CD4-positive, alpha-beta T cell treated with Interleukin-21 for 1 hour (primary cell): ENCODE data around the gene KRT2.

Experiments used
- DNase-seq: peaks from one replicate; pipeline ENCODE4 v3.0.0-alpha.2; 2020

The KRT2 gene

DNA sequence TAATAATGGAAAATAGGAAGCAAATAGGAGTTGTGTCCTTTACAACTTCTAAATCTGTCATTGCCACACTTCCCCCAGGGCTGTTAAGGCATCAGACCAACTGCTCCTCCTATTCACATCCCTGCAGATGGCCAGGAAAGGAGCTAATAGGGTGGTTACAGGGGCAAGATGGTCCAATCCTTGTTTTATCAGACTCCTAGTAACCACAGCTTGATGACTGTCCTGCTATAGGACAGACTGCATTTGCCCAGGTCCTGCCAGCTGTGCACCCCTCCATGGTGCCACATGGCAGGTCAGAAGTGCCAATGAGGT is 10.9 kb upstream of the KRT2 start:
- no peak for DNase-seq

DNA sequence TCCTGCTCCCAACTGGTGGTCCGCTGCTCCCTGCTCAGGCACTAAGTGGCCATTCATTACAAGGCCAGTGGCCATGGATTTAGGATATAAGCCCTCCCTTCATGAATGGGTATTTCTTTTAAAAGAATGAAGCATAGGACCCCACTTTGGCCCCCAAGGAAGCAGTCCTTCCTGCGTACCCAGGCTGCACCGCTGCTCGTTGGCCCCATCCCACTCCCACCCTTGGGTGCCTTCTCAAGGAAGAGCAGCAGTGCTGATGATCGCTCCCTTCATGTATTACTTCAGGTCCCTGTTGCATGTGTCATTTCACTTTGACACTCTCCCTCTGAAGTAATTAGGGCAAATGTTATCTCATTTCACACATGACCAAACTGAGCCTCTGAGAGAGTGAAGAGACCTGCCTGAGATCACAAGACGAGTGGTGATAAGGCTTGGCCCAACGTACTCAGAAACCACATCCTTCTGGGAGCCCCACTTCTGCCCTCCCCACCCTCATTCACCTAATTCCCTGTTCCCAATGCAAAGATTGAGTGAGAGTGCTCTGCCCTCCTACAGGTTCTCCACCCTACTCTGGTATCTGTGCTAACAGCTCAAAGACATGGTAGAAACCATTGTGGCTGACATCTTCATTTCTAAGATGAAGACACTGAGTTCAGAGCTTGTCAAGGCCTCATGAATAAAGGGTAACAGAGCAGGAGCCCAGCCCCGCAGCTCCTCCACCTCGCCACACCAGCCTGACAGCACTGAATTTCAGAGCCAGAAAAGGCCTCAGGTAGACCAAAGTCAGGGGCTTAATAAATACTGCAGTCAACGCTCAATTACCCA is 10.3 kb upstream of the KRT2 start:
- DNase-seq = no peak

DNA sequence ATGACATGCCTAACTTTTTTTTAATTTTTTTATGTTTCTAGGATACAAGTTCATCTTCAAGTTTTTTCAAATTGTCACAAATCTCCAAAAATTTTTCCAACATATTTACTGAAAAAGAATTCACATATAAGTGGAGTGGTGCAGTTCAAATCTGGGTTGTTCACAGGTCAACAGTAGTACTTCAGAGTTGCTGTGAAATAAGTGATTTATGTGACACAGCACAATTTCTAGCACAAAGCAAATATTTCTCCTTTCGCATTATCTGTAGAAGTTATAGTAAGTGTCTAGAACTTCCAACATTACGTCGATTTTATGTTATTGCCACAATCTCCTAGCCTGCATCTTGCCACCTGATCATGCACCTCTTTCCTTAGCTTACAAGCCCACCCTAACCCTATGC is 9.7 kb upstream of the KRT2 start:
- no peak for DNase-seq

DNA sequence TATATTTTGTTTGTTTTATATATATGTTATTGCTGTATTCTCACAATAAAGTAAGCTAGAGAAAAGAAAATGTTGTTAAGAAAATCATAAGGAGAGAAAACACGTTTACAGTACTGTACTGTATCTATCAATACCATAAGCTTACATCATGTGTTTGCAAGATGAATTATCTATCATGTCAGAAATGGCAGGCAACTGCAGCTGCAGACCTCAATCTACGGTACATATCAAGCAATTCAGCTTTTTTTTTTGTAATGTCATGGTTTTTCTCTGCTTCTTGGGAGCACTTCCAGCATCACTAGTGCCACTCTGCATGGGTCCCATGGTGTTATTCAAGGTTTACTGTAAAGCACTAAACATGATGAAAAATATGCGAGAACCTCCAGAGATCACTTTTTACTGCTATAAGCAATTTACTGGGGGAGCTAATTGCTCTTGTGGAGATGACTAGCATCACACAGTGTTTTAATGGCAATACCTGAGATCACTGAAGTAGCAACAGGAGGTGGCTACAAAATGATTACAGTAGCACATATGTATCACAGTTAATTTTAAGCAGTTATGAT is 9.0 kb upstream of the KRT2 start:
- no peak for DNase-seq

DNA sequence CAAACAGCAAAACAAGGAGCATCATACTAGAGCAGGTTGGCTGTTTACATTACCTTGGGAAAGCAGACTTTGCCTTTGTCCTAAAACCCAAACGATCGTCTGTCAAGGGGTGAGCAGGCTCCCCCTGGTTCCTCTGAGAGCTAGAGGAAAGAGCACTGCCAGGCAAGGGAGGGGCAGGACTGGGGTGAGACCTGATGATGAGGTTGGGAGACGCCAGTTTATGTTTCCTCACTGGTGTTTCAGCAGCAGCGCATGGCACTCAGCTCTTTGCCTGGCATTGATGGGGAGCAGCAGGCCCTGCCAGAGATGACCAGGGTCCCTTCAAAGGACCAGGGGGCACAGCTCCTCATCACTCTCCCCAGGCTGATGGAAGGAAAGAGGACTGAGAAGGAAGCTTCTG is 7.9 kb upstream of the KRT2 start:
- DNase-seq = no peak

DNA sequence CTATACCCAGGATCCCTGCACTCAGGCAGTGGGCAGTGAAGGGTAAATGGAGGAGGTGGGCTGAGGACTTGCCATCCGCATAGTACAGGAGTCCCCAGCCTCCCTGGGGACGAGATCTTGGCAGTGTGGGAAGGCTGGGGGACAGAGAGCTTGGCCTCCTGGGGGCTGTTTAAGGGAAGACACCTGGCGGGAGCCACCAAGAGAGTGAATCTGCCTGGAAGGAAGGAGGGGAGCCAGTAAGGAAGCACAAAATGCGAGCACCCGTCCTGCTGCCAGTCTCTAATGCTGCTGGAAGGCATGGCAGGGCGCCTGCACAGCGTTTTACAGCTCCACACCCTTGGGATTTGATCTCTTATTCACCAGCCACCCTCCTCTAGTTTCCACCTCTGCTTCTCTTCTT is 7.4 kb upstream of the KRT2 start:
- DNase-seq = no peak

DNA sequence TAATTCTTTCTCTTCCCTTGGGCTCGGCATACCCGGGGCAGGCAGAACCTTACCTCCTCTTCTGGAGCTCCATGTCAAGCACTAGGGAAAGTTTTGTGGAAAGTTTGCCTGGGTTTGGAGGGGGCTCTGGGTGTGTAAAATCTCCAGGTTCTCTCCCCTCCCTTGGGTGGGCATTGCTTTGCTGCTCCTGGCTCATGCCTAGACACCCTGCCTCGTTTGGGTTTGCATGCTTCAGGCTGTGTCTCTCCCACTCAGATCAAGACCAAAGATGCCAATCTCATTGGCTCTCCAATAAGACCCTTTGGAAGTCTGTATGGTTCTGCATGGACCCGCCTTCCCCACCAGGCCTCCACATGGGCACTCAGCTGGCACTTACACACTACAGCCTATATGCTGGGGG is 6.2 kb upstream of the KRT2 start:
- DNase-seq = no peak

DNA sequence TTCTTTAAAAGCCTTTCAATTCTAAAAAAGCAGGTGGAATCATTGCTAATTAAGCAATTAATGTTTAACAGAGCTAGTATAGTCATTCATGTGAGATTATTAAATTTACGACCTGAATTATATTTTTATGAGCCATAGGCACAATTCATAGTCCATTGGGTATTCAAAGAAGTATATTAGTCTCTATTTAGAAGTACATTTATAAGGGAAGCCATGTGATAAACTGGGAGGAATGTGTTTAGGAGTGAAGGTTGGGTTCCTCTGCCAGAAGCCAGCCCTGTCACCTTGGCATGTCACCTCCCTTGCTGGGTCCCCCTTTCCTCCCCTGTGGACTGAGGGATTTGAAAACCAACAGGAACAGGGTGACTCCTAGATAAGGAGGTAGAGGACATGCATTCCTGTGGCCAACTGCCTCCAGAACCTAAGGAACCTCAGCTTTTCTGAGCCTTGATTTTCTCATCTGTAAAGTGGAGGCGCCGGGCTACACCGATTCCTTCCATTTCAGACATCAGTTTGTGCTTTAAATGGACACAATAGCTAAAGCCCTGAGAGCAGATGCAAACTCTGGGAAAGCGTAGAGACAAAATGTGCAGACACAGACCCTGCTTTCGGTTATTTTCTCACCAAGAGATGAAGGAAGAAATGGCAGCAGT is 5.4 kb upstream of the KRT2 start:
- no peak for DNase-seq

DNA sequence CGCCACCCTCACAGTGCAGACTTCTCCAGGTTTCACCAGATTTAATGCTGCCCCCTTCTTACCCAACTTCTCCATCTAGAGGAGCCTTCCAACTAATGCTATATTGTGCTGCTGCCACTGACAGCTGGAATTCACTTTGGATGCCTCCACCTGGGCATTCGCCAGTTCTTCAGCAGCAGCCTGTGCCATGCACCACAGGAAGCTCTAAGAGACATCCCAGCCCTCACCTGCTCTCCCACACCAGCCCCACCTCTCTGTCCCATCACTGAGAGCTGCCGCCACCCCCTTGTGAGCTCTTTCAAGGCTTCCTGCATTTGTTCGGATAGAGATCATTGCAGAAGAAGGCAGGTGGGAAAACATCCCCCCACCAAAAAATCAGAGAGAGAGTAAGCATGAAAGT is 4.6 kb upstream of the KRT2 start:
- no peak for DNase-seq

DNA sequence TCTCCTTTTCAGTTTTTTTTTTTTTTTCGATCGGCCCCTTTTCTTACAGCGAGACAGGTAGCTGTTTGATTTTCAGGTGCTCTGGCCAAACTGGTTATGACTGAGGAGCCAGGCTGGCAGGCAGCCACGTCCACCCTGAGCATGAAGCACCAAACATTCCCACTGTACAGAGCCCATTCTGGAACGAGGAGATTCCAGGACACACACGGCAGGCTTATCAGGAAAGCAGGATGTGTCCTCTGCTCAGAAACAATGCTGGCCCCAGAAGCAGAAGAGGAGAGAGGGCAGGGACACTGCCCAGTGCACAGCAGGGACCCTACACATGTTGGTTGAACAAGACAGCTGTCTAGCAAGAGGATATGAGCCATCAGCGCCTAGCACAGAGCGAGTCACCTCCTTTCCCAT is 3.7 kb upstream of the KRT2 start:
- no peak for DNase-seq

DNA sequence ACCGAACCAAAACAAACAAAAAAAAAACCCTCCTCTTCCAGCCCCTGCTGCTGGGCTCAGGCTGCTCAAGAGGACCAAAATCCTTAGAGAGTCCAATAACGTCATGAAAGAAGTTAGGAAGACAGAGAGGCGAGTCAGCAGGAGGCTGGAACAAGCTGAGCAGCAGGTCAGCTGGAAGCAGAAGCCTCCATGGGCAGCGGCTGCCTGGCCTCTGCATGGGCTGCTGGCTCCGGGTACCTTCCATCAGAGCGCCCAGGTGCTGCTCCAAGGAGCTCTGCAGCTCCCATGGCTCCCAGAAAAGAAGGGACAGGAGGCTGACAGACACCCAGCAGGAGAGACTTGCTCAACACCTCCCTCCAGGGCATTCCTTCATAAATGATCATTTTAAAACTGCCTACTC is 3.2 kb upstream of the KRT2 start:
- no peak for DNase-seq

DNA sequence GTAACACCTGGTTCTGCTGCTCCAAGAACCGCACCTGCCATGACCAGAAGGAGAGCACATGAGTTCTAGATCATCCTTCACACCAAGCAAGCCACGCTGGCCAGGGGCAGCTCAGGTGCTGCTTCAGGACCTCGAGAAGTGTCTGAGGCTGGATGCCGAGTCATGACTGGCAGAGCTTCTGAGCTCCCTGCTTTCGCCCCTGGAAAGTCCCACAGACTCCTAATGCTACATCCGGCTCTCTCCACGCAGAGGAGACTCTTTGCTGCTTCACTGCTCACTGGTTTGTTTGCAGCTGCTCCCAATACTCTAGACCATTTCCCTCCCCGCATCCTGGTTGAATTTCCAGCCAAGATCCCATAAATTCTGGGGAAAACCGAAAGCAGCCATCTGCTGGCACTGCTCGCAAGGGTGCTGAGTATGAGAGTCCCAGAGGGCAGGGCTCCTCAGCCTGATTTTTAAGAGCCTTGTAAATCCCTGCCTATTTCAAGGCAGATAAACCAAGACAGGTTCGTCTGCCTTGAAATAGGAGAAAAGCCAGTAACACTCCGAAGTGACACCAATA is 1.4 kb downstream of the KRT2 start:
- no peak for DNase-seq

DNA sequence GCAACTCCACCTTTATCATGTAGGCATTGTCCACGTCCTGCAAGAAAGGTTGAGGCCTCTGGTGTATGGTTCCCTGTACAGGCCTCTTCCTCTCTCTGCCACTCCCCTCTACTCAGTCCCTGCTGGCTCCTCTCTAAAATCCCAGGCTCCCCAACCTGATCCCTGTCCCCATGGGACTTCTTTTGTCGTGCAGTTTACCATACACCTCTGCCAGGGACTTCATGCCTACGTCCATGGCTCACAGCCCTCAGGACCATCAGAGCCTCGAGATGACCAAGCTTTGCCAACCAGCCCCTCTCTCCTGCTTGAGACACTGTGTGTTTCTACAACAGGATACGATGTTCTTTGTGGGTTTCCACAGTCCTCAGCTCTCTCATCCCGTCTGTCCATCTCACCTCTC is 2.9 kb downstream of the KRT2 start:
- DNase-seq = no peak

DNA sequence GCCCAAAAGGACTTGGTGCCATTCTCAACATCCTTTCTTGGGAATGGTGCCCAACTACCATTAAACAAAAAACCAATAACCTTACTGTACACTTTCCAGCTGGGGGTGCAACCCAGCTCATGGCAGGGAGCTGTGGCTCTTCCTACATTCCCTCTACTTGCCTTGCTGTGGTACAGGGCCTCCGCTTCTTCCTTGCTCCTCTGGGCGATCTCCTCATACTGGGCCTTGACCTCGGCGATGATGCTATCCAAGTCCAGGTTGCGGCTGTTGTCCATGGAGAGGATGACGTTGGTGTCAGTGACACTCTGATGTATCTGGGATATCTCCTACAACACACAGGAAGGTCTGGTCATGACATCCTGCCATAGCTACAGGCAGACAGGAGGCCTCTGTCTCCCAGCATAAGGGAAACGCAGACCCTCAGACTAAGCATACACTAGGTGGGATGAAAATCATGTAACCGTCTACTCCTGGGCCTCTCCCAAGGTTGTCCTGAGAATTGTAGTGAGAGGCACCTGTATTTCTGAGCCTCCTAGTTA is 3.9 kb downstream of the KRT2 start:
- DNase-seq = no peak

DNA sequence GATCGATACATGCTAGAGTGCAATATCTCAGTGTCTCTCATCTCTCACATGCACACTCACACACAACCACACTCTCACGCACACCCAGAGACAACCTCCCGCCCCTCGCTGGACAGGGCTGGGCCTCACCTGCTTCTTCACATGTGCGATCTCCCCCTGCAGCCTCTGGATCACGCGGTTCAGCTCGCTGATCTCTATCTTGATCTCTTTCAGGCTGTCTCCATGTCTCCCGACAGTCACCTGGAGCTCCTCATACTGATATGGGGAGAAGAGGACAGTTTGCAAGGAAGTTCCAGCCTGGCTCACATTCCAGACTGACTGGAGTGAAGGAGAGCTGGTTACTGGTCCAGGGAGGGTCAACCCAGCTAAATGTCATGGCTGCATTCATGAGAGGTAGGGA is 4.4 kb downstream of the KRT2 start:
- DNase-seq = no peak

DNA sequence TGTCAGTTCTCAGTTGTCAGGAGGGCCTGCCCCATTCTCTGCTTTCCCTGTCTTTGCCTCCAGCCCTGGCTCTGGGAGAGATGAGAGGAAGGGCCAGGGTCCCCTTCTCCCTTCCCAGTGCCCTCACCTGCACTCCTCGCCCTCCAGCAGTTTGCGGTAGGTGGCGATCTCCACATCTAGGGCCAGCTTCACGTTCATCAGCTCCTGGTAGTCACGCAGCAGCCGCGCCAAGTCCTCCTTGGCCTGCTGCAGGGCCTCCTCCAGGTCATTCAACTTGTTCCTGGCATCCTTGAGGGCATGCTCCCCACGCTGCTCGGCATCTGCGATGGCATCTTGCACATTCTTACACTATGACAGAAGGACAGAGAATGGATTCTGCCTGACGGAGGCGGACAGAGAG is 5.4 kb downstream of the KRT2 start:
- DNase-seq = no peak

DNA sequence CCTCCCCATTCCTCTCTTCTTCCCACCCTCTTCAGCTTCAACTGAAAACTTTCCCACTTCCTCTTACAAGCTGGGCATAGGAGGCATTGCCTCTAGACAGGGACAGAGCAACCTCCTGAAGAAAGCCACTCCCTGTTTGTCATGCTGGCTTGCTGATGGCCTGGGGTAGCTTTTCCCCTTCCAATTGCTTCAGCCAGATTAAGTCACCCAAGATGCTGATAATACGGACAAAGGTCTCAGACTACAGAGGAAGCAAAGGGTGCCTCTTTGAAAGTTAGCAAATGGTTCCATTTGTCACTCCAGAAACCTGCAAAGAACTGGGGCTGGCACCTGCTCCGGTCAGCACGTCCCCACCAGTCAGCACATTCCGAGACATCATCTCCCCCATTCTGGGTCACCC is 6.0 kb downstream of the KRT2 start:
- DNase-seq = no peak

DNA sequence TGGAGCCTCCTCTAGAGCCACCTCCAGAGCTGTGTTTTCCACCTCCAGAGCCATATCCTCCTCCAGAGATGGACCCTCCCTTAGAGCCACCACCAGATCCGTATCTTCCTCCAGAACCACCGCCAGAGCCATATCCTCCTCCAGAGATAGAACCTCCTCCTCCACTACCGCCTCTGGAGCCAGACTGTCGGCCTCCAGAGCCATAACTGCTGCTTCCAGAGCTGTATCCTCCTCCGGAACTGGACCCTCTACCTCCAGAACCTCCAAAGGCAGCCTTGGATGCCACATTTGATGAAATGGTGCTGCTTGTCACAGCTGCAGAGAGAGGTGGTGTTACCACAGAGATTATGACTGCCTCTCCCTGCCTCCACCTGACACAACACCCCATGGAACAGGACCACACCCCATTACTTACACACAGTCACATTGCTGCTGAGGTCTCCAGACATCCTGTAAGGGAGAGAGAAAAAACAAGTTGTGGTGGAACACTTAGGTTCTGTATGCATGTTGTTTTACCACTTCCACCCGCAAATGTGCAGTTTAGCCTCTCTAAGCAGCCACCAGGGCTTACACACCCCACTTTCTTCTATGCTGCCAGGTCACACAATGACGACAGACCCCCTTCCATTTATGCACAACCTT is 6.8 kb downstream of the KRT2 start:
- peak; percentile 61 for DNase-seq

DNA sequence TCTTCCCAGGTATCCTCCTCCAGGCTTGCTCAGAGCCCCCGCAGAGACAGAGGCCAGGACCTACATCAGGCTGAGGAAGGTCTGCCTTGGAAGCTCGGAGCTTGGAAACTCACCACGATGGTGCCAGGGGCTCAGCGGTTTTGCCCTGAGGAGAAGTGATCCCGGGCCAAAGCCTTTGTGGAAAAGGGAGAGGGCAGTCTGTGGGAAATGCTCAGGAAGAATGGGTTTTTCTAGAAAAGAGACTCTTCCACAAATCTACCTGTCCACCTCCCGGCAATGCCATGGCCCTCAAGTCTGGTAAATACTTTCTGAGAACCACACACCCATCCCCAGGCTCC is 8.0 kb downstream of the KRT2 start:
- no peak for DNase-seq

DNA sequence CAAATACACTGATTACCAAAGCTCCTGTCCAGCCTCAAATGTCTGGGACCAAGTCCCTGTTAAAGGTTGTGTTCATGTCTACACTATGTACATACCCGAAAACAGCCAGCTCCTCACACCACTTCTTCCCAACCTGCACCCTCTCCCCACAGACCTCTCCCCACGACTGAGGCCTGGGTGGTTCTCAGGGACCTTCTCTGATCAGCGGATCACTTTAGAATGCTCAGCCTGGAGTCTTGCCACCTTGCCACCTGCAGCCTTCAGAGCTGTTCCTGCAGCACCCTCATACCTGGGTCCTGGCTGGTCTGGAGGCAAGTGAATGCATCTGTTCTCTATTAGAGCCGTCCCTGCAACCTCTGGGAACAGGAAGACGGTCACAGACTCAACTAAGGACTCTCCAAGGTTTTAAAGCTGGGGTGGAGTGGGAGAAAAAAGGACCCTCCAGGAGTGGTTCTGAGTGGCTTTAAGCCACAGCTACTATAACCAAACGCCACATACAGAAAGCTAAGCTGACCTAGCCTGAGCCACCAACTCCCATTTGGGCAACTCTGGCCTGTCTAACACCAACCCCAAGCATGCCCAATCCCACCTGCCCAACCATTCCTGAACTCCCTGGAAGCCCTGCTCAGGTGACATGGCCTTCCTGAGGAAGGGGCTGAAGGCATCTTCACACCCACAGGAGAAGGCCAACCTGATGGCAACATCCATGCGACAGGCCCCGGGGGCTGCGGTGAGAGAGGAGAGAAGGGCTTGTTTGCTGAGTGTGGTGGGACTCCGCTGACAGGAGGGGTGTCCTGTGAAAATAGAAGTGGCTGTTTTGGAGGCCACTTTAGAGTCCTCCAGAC is 8.6 kb downstream of the KRT2 start:
- no peak for DNase-seq

DNA sequence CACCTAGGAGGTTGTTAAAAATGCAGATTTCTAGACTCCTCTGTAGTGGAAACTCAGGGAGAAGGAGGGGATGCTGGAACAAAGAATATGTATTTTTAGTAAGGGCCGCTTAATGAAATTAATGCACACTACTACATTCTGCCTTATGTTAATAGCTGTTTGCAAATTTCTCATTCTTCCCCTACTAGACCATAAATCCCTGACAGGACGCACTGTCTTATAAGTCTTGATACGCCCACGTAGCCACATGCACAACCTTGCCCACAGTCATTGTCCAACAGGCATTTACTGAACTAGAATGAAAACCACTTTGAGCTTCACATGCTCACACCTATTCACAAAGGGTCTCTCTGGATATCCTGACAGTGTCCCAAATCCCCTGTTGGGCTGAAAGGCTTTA is 10.5 kb downstream of the KRT2 start:
- DNase-seq = no peak

DNA sequence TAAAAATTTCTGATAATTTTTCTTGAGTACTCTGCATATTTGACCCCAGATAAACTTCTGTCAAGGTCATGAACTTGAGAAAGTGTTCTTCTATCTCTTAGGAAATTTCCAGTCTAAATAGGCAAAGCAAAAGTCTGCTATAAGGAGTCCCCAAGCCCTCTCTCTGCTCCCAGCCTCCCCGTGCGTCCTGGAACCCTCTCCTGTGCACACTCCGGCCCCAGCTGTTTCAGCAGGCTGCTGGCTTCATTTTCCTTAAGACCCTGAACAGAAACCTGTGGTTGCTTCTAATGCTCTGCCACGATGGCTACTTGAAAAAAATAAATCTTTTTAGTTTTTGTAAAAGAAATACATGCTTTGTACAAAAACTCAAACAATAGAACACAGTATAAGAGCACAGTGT is 14.7 kb downstream of the KRT2 start:
- DNase-seq = no peak
